Endodermal cell (in vitro differentiated cells): Measurements from ENCODE around the gene CLIC4. TPM values are rescaled to one million over a fixed set of nuclear protein-coding genes. Genes with fewer than 3 reads are reported as not detected.
"Not testable (repeated sequence)": the region's sequence is repeated elsewhere in the genome, so short reads cannot be mapped to it uniquely, and the experiment has no call there.

Experiments used
- DNase-seq: peaks from one replicate; pipeline ENCODE4 v3.0.0-alpha.2; 2017
- H3K27ac ChIP-seq: 2 replicates; pipeline ENCODE4 v1.5.1; 2013; ENCODE audit warnings: mild to moderate bottlenecking, low read depth, low read length, moderate library complexity
- H3K27me3 ChIP-seq: 2 replicates; pipeline ENCODE4 v1.6.1; 2013; ENCODE audit warnings: mild to moderate bottlenecking, low read length, moderate library complexity; ENCODE audit not compliant: insufficient read depth, control insufficient read depth, poor library complexity, severe bottlenecking
- H3K36me3 ChIP-seq: 2 replicates; pipeline ENCODE4 v1.7.0; 2013; ENCODE audit warnings: mild to moderate bottlenecking, low read length, moderate library complexity; ENCODE audit not compliant: control insufficient read depth, insufficient read depth
- H3K4me1 ChIP-seq: one replicate; pipeline ENCODE4 v1.7.0; 2013; ENCODE audit warnings: low read length; ENCODE audit not compliant: control insufficient read depth, insufficient read depth
- H3K4me3 ChIP-seq: 2 replicates; pipeline ENCODE4 v1.5.1; 2013; ENCODE audit warnings: mild to moderate bottlenecking, low read length, moderate library complexity
- H3K9ac ChIP-seq: 2 replicates; pipeline ENCODE4 v1.6.1; 2013; ENCODE audit warnings: mild to moderate bottlenecking, low read length, moderate library complexity; ENCODE audit not compliant: poor library complexity, severe bottlenecking; ENCODE audit errors: extremely low read depth
- H3K9me3 ChIP-seq: 2 replicates; pipeline ENCODE4 v1.6.1; 2013; ENCODE audit warnings: mild to moderate bottlenecking, low read length, moderate library complexity; ENCODE audit not compliant: control insufficient read depth
- H3K27ac Mint-ChIP-seq: 2 replicates; pipeline ENCODE4 v1.8.0; 2020; ENCODE audit warnings: mixed read lengths
- H3K27me3 Mint-ChIP-seq: 2 replicates; pipeline ENCODE4 v1.8.0; 2021; ENCODE audit warnings: mild to moderate bottlenecking, mixed read lengths; ENCODE audit not compliant: insufficient read depth
- H3K36me3 Mint-ChIP-seq: 2 replicates; pipeline ENCODE4 v1.8.0; 2020; ENCODE audit warnings: low read depth, mixed read lengths
- H3K4me1 Mint-ChIP-seq: 2 replicates; pipeline ENCODE4 v1.8.0; 2020; ENCODE audit warnings: mixed read lengths
- H3K4me3 Mint-ChIP-seq: 2 replicates; pipeline ENCODE4 v1.8.0; 2020; ENCODE audit warnings: mild to moderate bottlenecking, moderate library complexity, mixed read lengths
- H3K9me3 Mint-ChIP-seq: 2 replicates; pipeline ENCODE4 v1.8.0; 2020; ENCODE audit warnings: mild to moderate bottlenecking, mixed read lengths
- WGBS, 2 experiments: methylation state at CpG; one replicate each; pipeline versions ENCODE4 v1.1.5 to v1.1.7; 2013; ENCODE audit warnings: missing lambda C conversion rate in 2 of 2, mixed read lengths in 1 of 2; ENCODE audit not compliant: insufficient coverage in 1 of 2, insufficient read length in 1 of 2; 5-methylcytosine and 5-hydroxymethylcytosine counted together
- total RNA-seq, 2 donors: library from RNA; stranded (reverse); fragmentation: NEBNext Ultra II Directional in 1 of 2; extraction: Animal tissue kit (Norgen Biotek cat#: 25700) in 1 of 2; gene quantifications; 2 replicates in 1 of 2; 3 replicates in 1 of 2; pipeline ENCODE4 v1.2.1, GENCODE V29; 2021
- TF ChIP-seq, protein P1 (sequence below): fragments of 200-600 bp; sonication (generic); conservative IDR thresholded peaks from 2 replicates; pipeline ENCODE4 v1.5.0; 2021; ENCODE audit warnings: antibody characterized with exemption, mild to moderate bottlenecking

The CLIC4 gene
- total RNA-seq, 2 donors from 2014 or later, result 119 to 146 TPM

- H3K9me3 ChIP-seq, result no peaks in the 10 kb centered on the region
- Mint-ChIP-seq H3K4me1 (peaks cover 13% of the 10 kb centered on the region), H3K36me3 (peaks cover 13% of the 10 kb centered on the region), H3K4me3 (no peak overlapping the region), H3K27me3 (no peaks in the 10 kb centered on the region), H3K27ac (no peak overlapping the region), H3K9me3 (no peaks in the 10 kb centered on the region)
- H3K36me3 ChIP-seq, result peaks cover 29% of the 10 kb centered on the region
- WGBS, 2 experiments, result 80% methylated on average over 1 of the region's 2 CpGs; no CpG with 5 or more reads in 1 of the 2 experiments
- no peaks in the 10 kb centered on the region for H3K27me3 ChIP-seq
- TF ChIP-seq, protein P1, sequence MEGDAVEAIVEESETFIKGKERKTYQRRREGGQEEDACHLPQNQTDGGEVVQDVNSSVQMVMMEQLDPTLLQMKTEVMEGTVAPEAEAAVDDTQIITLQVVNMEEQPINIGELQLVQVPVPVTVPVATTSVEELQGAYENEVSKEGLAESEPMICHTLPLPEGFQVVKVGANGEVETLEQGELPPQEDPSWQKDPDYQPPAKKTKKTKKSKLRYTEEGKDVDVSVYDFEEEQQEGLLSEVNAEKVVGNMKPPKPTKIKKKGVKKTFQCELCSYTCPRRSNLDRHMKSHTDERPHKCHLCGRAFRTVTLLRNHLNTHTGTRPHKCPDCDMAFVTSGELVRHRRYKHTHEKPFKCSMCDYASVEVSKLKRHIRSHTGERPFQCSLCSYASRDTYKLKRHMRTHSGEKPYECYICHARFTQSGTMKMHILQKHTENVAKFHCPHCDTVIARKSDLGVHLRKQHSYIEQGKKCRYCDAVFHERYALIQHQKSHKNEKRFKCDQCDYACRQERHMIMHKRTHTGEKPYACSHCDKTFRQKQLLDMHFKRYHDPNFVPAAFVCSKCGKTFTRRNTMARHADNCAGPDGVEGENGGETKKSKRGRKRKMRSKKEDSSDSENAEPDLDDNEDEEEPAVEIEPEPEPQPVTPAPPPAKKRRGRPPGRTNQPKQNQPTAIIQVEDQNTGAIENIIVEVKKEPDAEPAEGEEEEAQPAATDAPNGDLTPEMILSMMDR, result no peak
- no peak overlapping the region for H3K9ac ChIP-seq
- H3K4me3 ChIP-seq, result no peak overlapping the region
- H3K27ac ChIP-seq, result no peak overlapping the region
- no peaks in the 10 kb centered on the region for H3K4me1 ChIP-seq
- DNase-seq, result no peak
These were observed 32.9 kb downstream of the CLIC4 start for GRCh38 chr1:24778141-24778540.

DNA sequence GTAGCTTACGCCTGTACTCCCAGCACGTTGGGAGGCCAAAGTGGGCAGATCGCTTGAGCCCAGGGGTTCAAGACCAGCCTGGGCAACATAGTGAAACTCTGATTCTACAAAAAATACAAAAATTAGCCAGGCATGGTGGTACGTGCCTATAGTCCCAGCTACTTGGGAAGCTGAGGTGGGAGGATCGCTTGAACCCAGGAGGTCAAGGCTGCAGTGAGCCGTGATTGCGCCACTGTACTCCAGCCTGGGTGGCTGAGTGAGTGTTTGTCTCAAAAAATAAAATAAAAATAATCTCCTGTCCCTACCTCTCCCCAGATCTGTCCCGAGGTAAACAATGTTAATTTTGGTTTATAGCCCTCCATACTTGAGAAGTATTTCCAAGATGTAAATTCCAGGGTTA lies 34.0 kb downstream of the CLIC4 start:
- not testable (repeated sequence) for H3K9me3 Mint-ChIP-seq, H3K9me3 ChIP-seq, DNase-seq, H3K27me3 ChIP-seq, H3K36me3 Mint-ChIP-seq, H3K27me3 Mint-ChIP-seq, H3K4me3 Mint-ChIP-seq, H3K27ac Mint-ChIP-seq, H3K27ac ChIP-seq, H3K9ac ChIP-seq, H3K4me3 ChIP-seq, H3K4me1 ChIP-seq
- H3K36me3 ChIP-seq, result peaks cover 29% of the 10 kb centered on the region
- 92 to 96% methylated on average over 6 to 8 of the region's 8 CpGs for WGBS, 2 experiments
- peaks cover 13% of the 10 kb centered on the region for H3K4me1 Mint-ChIP-seq

DNA sequence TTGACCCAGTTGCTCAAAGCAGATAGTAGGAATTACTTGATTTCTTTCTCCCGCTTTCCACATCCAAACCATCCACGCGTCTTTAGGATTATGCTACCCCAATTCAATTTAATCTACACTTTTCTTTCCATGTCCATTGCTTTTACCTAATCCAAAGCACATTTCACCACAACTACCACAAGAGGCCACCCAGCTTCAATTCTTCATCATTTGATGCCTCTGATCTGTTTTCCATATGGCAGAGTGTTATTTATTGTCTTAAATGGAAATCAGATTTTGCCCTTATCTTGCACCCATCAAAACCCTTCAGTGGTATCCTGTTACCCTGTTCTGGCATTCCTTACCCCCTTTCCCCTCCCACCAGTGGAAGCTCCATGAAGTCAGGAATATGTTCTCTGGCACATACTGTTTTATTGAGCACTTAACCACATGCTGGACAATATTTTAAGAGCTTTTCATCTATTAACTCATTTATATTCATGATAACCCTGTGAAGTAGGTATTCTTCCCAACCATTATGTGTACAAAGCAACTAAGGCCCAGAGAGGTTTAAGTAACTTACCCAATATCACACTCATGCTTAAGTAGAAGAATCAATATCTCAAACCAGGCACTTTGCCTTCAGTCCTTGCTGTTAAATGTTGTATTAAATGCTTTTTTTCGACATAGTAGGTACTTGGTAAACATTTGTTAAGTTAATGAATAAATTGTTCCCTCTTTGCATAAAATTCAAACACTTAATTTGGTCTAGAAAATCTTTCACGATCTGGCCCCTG lies 34.6 kb downstream of the CLIC4 start:
- DNase-seq, result no peak
- H3K9ac ChIP-seq, result no peak overlapping the region

DNA sequence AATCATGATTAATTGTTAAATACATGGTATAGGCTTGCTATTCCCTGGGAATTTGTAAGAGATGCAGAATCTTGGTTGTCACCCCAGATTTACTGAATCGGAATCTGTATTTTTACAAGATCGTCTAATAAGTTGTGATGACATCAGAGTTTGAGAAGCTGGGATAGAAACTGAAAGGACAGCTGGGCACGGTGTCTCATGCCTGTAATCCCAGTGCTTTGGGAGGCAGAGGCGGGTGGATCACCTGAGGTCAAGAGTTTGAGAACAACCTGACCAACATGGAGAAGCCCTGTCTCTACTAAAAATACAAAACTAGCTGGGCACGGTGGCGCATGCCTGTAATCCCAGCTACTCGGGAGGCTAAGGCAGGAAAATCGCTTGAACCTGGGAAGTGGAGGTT lies 35.4 kb downstream of the CLIC4 start:
- H3K4me1 ChIP-seq, H3K27ac Mint-ChIP-seq, H3K4me3 Mint-ChIP-seq, H3K27me3 Mint-ChIP-seq, DNase-seq, H3K36me3 Mint-ChIP-seq, H3K4me3 ChIP-seq, H3K27ac ChIP-seq, H3K9ac ChIP-seq, H3K9me3 ChIP-seq, H3K27me3 ChIP-seq, H3K9me3 Mint-ChIP-seq: not testable (repeated sequence)
- peaks cover 13% of the 10 kb centered on the region for H3K4me1 Mint-ChIP-seq
- peaks cover 22% of the 10 kb centered on the region for H3K36me3 ChIP-seq
- 92 to 96% methylated on average over 5 to 8 of the region's 8 CpGs for WGBS, 2 experiments

More for the DNA sequence above, 34.6 kb downstream of the CLIC4 start:
- Histone ChIP-seq H3K4me1 (no peaks in the 10 kb centered on the region), H3K4me3 (no peak overlapping the region), H3K27ac (no peak overlapping the region), H3K9me3 (no peaks in the 10 kb centered on the region), H3K27me3 (no peaks in the 10 kb centered on the region), H3K36me3 (peaks cover 23% of the 10 kb centered on the region)
- no peak overlapping the region for H3K4me3 Mint-ChIP-seq
- no peaks in the 10 kb centered on the region for H3K27me3 Mint-ChIP-seq
- no peaks in the 10 kb centered on the region for H3K9me3 Mint-ChIP-seq
- peaks cover 5% of the 10 kb centered on the region for H3K36me3 Mint-ChIP-seq
- 99 to 100% methylated on average over 4 to 5 of the region's 5 CpGs for WGBS, 2 experiments
- TF ChIP-seq, protein P1, result no peak
- H3K27ac Mint-ChIP-seq, result no peak overlapping the region
- H3K4me1 Mint-ChIP-seq, result peaks cover 13% of the 10 kb centered on the region
